T-helper 2 cell (primary cell): ENCODE results near the gene STK38L.
A peak's percentile ranks its signal among the peaks of the same experiment; 100 is the strongest.

ENCODE experiments used
- DNase-seq, 5 experiments: peaks; one replicate each; pipeline versions ENCODE4 v3.0.0 to v3.0.0-alpha.2; 2012 to 2022

STK38L gene

DNA sequence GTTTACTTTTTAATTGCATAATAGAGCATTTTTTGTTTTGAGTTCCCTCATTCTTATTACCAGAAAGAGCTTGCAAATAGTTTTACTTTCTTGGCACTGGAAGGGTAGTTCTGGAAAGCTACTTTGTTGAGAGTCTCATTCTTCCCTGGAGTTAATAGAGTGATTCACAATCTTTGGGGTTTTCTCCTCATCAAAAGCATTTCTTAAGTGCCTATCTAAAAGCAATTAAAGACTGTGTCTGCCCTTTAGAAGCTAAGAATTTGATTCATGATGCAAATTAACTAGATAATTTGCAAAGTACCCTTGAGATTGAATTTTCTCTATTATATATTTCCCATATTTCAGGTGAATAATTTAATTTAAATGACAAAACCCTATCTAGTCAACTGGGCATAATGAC is 80.4 kb downstream of the STK38L start:
- DNase-seq: no peak

DNA sequence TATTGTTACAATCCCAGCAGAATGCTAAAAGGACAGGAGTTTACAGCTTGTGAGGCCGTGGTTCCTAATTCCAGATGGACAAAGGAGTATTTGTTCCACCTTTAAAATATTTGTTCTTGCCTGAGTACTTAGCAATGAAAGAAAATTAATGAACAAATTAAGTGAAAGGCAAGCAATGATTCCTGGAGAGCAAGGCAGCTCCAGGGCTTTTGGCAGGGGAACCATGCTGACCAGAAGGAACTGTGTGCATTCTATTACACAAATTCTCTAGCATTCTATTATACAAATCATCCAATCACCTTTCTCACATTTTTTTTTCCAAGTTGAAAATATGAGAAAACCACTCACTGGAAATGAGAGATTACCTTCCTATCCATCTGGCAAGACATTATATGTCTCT is 86.8 kb downstream of the STK38L start:
- DNase-seq: no peak

DNA sequence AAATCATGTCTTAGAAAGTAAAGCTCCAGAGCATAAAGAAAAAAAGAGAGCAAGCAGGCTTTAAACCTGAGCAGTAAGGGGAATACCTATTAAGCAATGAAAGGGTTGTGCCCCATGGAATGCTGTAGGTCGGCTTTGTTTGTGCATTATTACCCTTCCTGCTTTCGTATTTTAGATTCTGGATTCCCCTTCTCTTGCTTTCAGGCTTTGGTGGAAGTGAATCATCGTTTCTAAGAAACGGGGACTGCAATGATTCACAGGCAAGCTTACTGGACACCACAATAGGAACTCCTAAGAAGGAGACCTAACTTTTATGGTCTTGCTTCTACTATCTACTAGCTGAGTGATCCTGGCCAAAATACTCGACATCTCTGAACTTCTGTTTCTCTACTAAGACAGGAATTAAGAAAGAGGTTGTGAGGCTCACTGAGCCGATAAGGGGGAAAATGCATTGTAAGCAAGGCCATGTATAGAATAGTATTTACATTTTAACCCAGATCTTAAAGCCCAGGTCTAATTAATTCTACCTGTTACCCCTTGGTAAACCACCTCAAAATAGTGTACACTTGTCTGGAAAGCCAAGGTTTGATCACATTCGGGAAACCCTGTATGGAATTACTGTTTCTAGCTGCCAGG is 87.3 kb downstream of the STK38L start:
- peak in 1 of 5 experiments; percentile 66 for DNase-seq

DNA sequence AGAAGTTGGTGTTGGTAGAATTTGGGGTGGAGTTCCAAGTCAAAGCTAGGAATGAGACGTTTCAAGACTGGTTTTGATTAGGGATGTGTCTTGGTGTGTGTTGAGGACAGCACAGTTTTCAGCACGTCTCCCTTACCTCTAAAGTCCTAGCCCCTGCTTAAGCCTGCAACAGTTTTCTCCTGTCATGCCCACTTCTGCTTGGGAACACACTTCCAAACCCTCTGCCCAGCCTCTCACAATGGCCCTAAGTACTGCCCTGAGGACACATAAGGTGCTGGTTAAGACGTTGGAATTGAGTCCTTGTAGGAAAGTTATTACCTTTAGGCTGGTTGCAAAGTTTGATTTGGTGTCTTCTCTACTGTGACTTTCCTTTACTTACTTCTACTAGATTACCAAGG is 87.8 kb downstream of the STK38L start:
- no peak for DNase-seq

DNA sequence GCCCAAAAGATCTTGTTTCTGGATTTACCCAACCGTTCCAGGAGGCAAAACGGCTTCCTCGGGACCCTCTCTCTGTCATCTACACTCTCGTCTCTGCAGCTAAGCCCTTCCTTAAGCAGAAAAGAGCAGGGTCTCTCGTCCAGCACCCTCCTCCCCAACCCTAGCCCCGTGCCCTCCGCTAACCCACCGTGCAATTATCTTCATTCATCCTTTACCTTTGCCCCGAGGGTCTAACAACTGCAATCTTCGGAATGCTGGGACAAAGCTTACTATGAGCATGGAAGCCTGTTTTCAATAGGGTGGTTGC is 88.3 kb downstream of the STK38L start:
- DNase-seq: no peak

DNA sequence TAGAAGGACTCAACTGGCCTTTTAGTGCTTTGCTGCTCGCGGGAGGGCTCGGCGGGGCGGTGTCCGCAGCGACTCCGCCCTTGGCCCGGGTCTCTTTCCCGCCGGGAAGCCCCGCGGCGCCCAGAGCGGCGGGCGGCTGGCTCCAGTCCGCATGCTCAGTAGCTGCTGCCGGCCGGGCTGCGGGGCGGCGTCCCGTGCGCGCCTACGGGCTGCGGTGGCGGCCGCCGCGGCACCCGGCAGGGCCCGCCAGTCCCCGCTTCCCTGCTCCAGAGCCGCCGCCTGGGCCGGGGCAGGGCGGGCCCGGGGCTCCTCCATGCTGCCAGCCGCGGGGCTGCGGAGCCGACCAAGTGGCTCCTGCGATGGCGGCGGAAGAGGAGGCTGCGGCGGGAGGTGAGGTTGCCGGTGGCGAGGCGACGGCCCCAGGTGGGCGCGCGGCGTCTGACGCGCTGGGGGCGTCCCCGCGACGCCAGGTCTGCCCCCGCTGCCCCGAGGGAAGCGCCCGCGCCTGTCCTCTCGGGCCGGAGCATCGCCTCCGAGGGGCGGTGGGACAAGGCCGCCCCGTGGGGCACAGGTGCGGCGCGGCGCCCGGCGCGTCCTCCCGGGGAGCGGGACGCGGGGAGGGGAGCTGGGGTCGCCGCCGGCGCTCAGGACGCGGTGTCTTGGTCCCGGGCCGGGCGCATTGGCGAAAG is 88.8 kb downstream of the STK38L start, which contains the start of gene BMAL2:
Gene BMAL2 (plus strand): TSS at position 123 of the 689 bp plus-strand sequence. CDS start 237 bp downstream, at position 360.
- DNase-seq: peak; percentile 7 to 75 (median 11)

DNA sequence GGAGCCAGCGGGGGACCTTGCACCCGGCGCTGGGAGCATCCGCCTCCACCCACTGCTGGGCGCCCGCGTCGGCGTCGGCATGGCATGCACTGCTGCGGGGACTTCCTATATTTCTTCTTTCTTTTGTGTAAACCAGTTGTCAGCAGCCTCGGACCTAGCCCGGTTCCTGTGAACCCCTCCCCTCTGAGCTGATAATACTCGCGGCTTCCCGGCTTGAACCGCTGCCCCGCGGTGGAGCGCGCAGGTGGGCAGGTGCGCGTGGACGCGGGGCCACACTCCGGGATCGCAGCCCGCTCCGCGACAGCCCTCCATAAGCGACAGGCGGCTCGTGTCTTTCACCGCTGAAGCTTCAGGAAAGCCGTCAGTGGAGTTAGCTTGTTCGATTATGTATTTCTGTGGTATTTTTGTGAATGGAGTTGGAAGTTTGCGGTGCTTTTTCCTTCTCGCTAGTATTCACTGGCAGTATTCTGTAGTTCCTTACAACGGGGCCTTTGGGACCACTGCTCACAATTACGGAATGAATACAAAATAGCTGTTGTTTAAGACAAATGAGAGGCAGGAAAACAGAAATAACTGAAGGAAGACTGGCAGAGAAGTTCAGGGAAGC is 89.4 kb downstream of the STK38L start:
- peak; percentile 2 to 70 (median 7) for DNase-seq

DNA sequence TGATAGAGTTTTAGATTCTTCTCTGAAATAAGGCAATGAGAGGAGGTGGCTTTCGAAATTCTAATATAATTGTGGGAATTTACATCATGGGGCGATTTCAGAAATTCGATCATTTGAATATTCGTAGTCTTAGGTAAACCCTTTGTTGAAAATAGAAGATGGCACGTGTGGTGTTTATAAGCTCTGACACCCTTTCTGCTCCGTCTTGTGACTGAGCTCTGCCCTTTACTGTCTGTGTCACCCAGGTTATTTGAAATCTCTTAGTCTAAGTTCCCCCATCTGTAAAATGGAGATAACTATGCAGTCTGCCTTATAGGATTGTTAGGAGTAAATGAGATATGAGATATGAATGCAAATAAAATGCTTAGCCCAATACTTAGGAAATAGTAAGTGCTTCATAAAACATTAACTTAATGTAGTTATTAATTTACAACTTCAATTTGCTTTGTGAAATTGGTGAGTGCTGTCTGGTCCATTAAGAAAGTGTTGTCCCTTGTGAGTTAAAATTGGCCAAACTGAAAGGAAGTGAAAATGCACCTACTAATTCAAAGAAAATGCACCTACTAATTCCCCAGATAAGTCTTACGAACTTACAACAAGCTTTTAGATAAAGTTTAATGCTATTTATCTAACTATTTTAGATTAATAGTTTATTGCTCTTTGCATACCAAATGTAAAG is 90.1 kb downstream of the STK38L start:
- DNase-seq: no peak

DNA sequence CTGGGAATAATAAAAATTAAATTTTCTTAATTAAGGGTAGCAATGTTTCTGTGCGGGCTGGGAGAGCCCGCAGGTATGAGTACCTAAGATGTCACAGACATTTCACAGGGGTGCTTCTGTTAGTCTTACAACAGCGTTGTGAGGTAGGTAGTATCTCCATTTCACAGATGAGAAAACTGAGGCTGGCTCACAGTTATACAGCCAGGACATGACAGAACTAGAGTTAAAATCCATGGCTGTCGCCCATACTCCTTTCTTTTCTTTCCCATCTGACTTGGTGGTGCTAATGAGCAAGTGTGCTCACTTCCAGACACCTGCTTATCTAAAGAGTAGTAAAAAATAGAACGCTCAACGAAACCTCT is 90.6 kb downstream of the STK38L start:
- no peak for DNase-seq

DNA sequence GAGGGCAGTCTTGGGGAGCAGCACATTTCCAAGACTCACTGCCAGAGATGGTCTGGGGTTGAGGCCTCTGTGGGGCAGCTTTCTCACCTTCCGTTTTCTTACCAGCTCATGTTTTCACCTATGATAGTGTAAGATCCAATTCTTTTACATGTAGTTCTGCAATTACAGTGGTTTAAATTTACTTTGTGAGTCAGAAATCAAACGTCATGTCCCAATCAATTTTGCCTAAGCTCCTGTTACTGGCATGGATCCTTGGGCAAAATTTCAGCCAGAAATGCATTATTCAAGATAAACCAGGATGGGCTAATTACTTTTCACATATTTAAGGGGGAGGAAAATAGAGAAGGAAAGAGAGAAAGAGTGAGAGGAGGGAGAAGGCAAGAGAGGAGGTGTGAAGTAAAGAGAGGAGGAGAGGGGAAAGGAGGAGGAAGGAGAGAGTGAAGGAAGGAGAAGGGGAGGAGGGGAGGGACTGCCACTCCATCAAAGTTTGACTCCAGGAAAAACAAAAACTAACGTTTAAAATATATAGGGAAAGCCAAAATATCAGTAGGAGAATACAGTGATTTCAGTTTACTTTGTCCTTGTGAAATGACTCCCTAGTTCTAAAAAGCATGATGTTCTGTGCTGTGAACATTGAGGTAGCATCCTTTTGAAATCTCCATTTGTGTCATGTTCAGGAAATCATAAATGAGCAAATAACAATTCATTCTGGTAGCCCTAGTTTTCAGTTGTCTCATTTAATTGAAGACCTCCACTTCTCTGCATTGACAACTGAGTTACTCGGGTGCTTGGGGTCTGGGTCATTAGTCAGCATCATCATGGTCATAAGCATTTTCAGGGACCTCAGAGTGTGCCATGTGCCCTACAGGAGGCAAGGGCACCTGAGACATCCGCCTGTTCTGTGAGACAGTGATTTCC is 91.5 kb downstream of the STK38L start:
- peak in 1 of 5 experiments; percentile 30 for DNase-seq

DNA sequence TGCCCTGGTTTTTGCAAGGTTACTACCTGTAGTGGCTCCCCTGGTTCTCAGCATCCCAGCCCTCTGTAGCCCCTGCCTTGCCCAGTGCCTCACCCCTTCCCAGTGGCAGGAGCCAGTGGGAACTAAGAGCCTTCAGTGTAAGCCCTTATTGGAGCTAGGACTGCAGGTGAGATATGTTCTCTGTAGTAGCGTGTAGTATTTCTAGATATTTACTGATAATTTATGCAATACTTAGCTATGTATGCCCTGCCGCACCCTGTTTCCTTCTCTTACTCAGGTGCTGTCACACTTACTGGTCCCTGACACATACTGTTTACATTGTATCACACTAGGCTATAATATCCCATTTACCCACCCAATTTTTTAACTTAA is 92.2 kb downstream of the STK38L start:
- DNase-seq: no peak

DNA sequence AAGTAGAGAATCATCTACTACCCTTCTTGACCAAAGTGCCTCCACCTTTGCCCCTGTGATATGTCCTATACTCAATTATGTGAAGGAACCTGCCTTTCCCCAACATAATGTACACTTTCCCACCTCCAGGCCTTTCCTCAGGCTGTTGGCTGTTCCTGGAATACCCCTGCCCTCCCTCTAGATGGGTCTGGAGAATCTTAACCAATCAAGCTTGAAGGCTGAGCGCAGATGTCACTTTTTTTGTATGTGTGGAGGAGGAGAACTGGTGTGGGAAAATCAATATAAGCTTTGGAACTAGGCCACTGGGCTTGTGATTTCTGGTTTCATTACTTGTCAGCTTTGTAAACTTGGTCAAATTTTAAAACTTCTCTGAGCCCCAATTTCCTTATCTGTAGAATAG is 93.3 kb downstream of the STK38L start:
- no peak for DNase-seq

DNA sequence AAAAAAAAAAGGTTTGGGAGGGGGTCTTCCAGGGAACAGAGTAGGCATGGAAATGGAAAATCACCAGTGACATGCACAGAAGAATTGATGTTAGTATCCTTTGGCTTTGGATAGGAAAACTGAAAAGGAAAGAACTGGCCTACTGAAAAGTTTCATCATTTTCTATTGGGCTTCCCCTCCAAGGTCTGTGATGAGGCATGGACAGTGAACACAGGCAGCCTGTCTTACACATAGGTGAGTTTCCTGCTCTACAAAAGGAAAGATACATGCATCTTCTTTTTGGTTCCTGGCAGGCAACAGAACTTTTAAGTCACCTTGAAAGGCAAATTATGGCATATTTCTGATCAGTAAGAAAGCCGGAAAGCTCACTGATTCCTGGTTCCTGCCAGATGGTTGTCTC is 94.4 kb downstream of the STK38L start:
- DNase-seq: no peak

DNA sequence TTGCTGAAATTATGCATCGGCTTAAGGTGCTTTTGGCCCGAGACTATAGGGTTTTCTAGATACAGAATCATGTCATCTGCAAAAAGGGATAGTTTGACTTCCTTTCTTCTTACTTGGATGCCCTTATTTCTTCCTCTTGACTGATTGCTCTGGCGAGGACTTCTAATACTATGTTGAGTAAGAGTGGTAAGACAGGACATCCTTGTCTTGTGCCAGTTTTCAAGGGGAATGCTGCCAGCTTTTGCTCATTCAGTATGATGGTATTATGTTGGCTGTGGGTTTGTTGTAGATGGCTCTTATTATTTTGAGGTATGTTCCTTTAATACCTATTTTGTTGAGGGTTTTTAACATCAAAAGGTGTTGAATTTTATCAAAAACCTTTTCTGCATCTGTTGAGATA is 96.9 kb downstream of the STK38L start:
- no peak for DNase-seq

DNA sequence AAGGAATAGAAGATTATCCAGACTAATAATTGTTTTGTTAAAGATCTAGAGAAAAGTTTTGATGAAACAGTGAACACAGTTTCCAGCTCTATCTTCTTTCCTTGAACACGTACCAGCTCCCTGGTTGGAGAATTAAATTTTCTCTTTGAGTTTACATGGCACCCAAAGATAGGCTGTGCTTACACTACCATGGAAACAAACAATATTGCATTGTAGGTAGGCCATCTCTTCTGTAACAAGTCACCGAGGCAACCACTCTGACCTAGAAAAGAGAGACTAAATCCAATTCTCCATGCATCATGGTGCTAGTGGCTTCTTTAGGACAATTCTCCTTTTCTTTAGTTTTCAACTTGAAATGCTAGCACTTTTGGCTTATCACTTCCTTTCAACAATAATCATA is 98.5 kb downstream of the STK38L start:
- DNase-seq: no peak

DNA sequence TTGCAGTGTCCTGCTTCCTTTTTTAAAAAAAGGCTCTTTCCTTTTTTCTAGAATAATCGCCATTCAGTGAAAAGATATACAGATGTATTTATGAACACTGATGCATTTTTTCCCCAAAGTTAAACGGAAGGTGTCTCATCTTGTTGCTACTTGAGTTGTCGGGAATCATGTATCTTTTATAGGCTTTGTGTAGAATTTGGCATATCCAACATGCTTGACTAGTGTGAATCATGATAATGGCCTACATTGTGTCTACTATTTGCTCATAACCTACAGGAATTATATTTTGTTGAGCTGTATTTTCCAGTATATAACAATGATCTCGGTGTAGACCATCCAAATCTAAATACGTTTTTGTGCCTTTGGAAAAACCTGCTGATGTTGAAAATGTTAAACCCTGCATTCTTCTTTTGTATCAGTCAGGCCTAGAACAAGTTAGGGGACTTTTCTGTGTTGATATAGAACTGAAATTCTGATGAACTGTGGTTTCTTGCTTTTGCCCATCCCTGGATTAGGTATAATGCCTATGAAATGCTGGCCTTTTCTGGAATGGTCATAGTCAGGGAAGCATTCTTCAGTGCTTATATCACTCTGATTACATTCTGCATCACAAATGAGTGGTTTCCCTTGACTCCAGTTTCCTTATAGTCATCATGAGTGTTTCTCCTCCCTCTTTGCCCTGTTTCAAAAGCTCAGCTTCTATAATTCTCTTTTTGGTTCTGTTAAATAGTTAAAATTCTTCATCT is 99.3 kb downstream of the STK38L start:
- DNase-seq: no peak

DNA sequence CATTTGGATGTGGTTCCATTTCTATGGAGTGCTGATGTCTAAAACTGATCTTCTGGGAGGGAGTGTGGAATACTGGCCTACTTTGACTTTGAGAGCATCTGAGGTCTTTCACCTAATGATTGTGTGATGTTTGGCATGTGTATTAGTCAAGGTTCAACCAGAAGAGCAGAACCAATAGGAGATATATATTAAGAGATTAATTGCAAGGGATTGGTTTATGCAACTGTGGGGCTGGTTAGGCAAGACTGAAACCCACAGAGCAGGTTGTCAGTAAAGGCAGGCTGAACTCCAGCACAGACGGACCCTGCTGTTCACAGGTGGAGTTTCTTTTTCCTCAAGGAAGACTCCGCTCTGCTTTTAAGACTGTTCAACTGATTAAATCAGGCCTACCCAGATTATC is 100.2 kb downstream of the STK38L start:
- DNase-seq: no peak

DNA sequence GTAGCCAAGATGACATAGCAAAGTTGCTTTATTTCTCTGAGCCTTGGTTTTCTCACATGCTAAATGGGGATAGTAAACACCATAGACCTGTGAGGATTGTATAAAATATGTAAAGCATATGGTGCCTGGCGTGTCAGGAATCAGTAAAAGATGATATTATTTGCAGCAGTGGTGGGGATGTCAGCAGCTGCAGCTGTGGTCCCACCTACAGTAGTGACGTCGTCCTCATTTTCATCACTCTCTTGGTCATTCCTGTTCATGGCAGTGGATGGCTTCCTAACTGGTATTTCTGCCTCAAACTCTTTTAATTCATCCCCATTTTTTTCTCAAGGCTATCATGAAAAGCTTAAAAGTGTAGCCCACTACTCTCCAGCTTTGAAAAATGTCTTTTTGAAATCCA is 100.7 kb downstream of the STK38L start:
- no peak for DNase-seq

DNA sequence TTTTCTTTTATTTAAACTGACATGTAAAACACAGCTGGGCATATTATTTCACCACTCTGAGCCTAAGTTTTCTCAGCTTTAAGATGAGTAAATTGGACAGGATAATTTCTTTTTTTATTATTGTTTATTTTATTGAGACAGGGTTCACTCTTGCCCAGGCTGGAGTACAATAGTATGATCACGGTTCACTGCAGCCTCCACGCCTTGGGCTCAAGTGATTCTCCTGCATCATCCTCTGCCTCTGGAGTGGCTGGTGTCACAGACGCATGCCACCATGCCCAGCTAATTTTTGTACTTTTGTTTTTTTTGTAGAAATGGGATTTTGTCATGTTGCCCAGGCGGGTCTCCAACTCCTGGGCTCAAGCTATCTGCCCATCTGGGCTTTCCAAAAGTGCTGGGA is 101.3 kb downstream of the STK38L start:
- DNase-seq: no peak

DNA sequence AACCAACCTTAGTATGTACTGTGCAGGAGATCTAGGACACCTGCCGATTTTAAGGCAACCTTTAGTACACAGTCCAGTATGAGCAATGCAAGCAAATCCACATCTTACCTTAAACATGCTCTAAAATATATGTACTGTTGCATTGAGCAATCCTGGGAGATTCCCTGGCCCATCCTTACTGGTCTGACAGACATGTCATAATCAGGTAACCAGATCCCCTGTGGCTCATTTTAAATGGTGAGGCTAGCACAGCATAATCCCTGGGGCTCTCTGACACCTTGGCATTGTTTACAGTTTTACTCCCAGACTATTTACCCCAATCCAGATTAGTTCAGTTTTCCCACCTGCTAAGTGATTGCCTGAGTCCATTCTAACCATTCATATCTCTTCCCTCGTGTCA is 103.7 kb downstream of the STK38L start:
- no peak for DNase-seq

DNA sequence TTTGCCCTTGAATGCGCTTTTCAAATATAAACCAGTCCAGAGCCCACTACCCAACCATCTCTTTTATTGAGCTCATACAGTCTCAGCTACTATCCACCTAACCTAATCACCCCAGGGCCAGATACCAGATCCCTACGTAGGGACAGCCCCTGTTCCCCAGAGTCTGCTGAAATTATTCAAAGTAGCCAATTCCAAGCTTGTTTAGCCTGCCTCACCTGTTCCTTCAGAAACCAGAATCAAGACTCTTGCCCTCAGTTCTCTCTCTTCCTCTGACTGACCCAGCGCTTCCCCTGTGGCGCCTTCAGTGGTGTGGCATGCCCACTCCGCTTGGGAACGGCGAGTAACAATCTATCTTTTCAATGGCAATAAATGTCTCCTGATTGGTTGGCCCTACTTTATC is 107.4 kb downstream of the STK38L start:
- no peak for DNase-seq

DNA sequence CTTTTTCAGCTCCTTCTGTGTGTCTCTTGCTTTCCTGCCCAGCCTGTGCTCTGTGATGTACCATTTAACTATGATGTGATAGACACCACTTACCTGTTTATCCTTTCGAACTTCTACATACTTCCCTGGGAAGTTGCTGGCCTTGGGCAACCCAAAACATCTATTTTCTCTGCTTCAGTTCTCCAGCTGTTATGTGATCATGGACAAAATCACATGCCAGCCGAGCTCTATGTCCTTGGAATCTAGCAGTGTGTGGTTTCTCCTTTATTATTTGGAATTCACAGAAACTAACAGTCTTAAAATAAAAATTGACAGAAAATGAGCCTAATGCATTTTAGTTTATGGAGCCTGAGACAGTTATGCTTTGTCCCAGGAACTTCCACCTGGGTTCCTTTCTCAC is 111.4 kb downstream of the STK38L start:
- no peak for DNase-seq
